GM23338 (cell line): ENCODE data around the gene CMSS1. TPM values are rescaled to one million over a fixed set of nuclear protein-coding genes. Genes with fewer than 3 reads are reported as not detected.

ENCODE experiments used
- ATAC-seq: fragments of 200-7000 bp; cut with Tn5 transposase; 3 replicates; pipeline ENCODE4 v1.9.1; 2020
- DNase-seq: peaks from one replicate; pipeline ENCODE4 v3.0.0-alpha.2; 2015; ENCODE audit warnings: low spot score
- H2AFZ ChIP-seq: fragments of 200-600 bp; sonication (generic); 2 replicates; pipeline ENCODE4 v1.8.0; 2016; ENCODE audit warnings: antibody characterized with exemption, mild to moderate bottlenecking, moderate library complexity
- H3F3A ChIP-seq: fragments of 200-600 bp; sonication (generic); replicated peaks from 2 replicates; pipeline ENCODE4 v1.8.0; 2017; ENCODE audit warnings: antibody characterized with exemption, mixed run types, low read depth
- H3K27ac ChIP-seq: fragments of 200-600 bp; sonication (generic); 2 replicates; pipeline ENCODE4 v1.6.1; 2016; ENCODE audit warnings: low read depth
- H3K27me3 ChIP-seq: fragments of 200-600 bp; sonication (generic); 2 replicates; pipeline ENCODE4 v1.8.0; 2016; ENCODE audit warnings: mild to moderate bottlenecking, mixed run types, moderate library complexity; ENCODE audit not compliant: insufficient read depth
- H3K36me3 ChIP-seq: fragments of 200-600 bp; sonication (generic); 2 replicates; pipeline ENCODE4 v1.8.0; 2016; ENCODE audit warnings: mild to moderate bottlenecking; ENCODE audit not compliant: insufficient read depth
- H3K4me1 ChIP-seq: fragments of 200-600 bp; sonication (generic); 2 replicates; pipeline ENCODE4 v1.8.0; 2016; ENCODE audit warnings: mild to moderate bottlenecking, moderate library complexity; ENCODE audit not compliant: insufficient read depth
- H3K4me2 ChIP-seq: fragments of 200-600 bp; sonication (generic); 2 replicates; pipeline ENCODE4 v1.7.1; 2017; ENCODE audit warnings: mixed run types
- H3K4me3 ChIP-seq: fragments of 200-600 bp; sonication (generic); 2 replicates; pipeline ENCODE4 v1.6.1; 2016; ENCODE audit warnings: mixed run types
- H3K79me2 ChIP-seq: fragments of 200-600 bp; sonication (generic); replicated peaks from 2 replicates; pipeline ENCODE4 v1.8.0; 2017; ENCODE audit warnings: mild to moderate bottlenecking; ENCODE audit not compliant: insufficient read depth
- H3K9me2 ChIP-seq: fragments of 200-600 bp; sonication (generic); 2 replicates; pipeline ENCODE4 v1.8.0; 2017; ENCODE audit not compliant: insufficient read depth
- H4K20me1 ChIP-seq: fragments of 200-600 bp; sonication (generic); replicated peaks from 2 replicates; pipeline ENCODE4 v1.8.0; 2017; ENCODE audit warnings: mild to moderate bottlenecking; ENCODE audit not compliant: insufficient read depth
- H3K27ac Mint-ChIP-seq: 2 replicates; pipeline ENCODE4 v1.8.0; 2020; ENCODE audit warnings: inconsistent platforms, mild to moderate bottlenecking, moderate library complexity, mixed read lengths
- H3K27me3 Mint-ChIP-seq: 3 replicates; pipeline ENCODE4 v1.8.0; 2022; ENCODE audit warnings: low read depth, mild to moderate bottlenecking, moderate library complexity, mixed read lengths, inconsistent platforms; ENCODE audit not compliant: insufficient read depth, poor library complexity
- H3K36me3 Mint-ChIP-seq: 3 replicates; pipeline ENCODE4 v1.8.0; 2021; ENCODE audit warnings: low read depth, mild to moderate bottlenecking, inconsistent platforms, moderate library complexity, mixed read lengths
- H3K4me1 Mint-ChIP-seq: 3 replicates; pipeline ENCODE4 v1.8.0; 2020; ENCODE audit warnings: mild to moderate bottlenecking, inconsistent platforms, mixed read lengths
- H3K4me3 Mint-ChIP-seq: 3 replicates; pipeline ENCODE4 v1.8.0; 2021; ENCODE audit warnings: moderate library complexity, mild to moderate bottlenecking, inconsistent platforms, mixed read lengths
- H3K9me3 Mint-ChIP-seq: 3 replicates; pipeline ENCODE4 v1.8.0; 2020; ENCODE audit warnings: moderate library complexity, mild to moderate bottlenecking, inconsistent platforms, mixed read lengths
- CREB1 ChIP-seq: fragments of 250-450 bp; sonication (Bioruptor Pico); IDR thresholded peaks from 2 replicates; pipeline ENCODE4 v1.5.0; 2020; ENCODE audit warnings: low read depth, mild to moderate bottlenecking, moderate library complexity
- EZH2 ChIP-seq: fragments of 200-600 bp; sonication (generic); IDR thresholded peaks from one replicate; pipeline ENCODE4 v1.8.0; 2017; ENCODE audit warnings: antibody characterized with exemption, mild to moderate bottlenecking, low read depth; ENCODE audit not compliant: unreplicated experiment
- JUNB ChIP-seq: IDR thresholded peaks from one replicate; pipeline ENCODE4 v1.6.1; 2016; ENCODE audit warnings: antibody characterized with exemption; ENCODE audit not compliant: unreplicated experiment
- polyA plus RNA-seq: library from polyadenylated mRNA; unstranded; fragments of >200 nt; fragmentation: Nextera tagmentation; extraction: Ambion mirVana; gene quantifications from 2 replicates; pipeline ENCODE4 v1.2.1, GENCODE V29; 2016
- total RNA-seq: library from RNA; depleted of rRNA; stranded (reverse); fragments of >200 nt; shearing (Covaris generic); gene quantifications from 2 replicates; pipeline ENCODE4 v1.2.3, GENCODE V29; 2014
- TF ChIP-seq, protein P1 (sequence below), 2 experiments: fragments of 200-600 bp in 1 of 2; sonication (generic) in 1 of 2; conservative IDR thresholded peaks; 2 replicates each; pipeline versions ENCODE4 v1.5.1 to v1.6.1; 2016 to 2017; ENCODE audit warnings: antibody characterized with exemption in 2 of 2, low read depth in 2 of 2, mild to moderate bottlenecking in 2 of 2, moderate library complexity in 1 of 2
- TF ChIP-seq, protein P2 (sequence below): IDR thresholded peaks from 2 replicates; pipeline ENCODE4 v1.6.1; 2016; ENCODE audit warnings: antibody characterized with exemption
- TF ChIP-seq, protein P3 (sequence below): IDR thresholded peaks from one replicate; pipeline ENCODE4 v1.6.1; 2018; ENCODE audit warnings: antibody characterized with exemption; ENCODE audit not compliant: unreplicated experiment

CMSS1 gene
- total and polyA plus RNA-seq, 2 experiments from 2014 or later: 39.4 to 187 TPM

DNA sequence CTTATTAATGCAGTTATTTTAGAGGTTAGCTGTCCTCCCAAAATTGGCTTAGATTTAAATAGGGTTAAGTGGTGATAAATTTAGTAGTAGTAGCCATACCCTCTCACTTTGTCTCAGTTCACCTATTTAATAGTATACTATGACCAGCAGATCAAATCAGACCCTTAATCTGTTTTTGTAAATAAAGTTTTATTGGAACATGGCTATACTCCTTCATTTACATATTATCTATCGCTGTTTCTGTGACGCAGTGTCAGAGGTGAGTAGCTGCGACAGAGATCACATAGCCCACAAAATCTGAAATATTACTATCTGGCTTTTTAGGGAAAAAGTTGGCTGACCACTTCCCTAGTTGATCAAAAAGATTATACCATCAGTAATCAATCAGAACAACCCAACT lies 183.4 kb downstream of the CMSS1 start:
- Histone ChIP-seq H3K27ac (no peak overlapping the region), H3K4me2 (no peak overlapping the region), H3K9me2 (no peaks in the 10 kb centered on the region), H3K79me2 (peaks cover 6% of the 10 kb centered on the region), H3K27me3 (no peaks in the 10 kb centered on the region), H3K4me1 (peaks cover 14% of the 10 kb centered on the region), H3F3A (no peaks in the 10 kb centered on the region), H3K4me3 (no peak overlapping the region), H2AFZ (no peak overlapping the region), H3K36me3 (no peaks in the 10 kb centered on the region), H4K20me1 (no peaks in the 10 kb centered on the region)
- H3K9me3 Mint-ChIP-seq: peaks cover 5% of the 10 kb centered on the region
- H3K36me3 Mint-ChIP-seq: peaks cover 4% of the 10 kb centered on the region
- no peak for ATAC-seq
- H3K27me3 Mint-ChIP-seq: peaks cover 3% of the 10 kb centered on the region
- no peak overlapping the region for H3K27ac Mint-ChIP-seq
- DNase-seq: no peak
- TF ChIP-seq, protein P1, sequence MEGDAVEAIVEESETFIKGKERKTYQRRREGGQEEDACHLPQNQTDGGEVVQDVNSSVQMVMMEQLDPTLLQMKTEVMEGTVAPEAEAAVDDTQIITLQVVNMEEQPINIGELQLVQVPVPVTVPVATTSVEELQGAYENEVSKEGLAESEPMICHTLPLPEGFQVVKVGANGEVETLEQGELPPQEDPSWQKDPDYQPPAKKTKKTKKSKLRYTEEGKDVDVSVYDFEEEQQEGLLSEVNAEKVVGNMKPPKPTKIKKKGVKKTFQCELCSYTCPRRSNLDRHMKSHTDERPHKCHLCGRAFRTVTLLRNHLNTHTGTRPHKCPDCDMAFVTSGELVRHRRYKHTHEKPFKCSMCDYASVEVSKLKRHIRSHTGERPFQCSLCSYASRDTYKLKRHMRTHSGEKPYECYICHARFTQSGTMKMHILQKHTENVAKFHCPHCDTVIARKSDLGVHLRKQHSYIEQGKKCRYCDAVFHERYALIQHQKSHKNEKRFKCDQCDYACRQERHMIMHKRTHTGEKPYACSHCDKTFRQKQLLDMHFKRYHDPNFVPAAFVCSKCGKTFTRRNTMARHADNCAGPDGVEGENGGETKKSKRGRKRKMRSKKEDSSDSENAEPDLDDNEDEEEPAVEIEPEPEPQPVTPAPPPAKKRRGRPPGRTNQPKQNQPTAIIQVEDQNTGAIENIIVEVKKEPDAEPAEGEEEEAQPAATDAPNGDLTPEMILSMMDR (conservative IDR thresholded peaks at IDR 0.05; ENCODE audit: low read depth in 2 of 2): no peak
- H3K4me3 Mint-ChIP-seq: no peak overlapping the region
- peaks cover 33% of the 10 kb centered on the region for H3K4me1 Mint-ChIP-seq

DNA sequence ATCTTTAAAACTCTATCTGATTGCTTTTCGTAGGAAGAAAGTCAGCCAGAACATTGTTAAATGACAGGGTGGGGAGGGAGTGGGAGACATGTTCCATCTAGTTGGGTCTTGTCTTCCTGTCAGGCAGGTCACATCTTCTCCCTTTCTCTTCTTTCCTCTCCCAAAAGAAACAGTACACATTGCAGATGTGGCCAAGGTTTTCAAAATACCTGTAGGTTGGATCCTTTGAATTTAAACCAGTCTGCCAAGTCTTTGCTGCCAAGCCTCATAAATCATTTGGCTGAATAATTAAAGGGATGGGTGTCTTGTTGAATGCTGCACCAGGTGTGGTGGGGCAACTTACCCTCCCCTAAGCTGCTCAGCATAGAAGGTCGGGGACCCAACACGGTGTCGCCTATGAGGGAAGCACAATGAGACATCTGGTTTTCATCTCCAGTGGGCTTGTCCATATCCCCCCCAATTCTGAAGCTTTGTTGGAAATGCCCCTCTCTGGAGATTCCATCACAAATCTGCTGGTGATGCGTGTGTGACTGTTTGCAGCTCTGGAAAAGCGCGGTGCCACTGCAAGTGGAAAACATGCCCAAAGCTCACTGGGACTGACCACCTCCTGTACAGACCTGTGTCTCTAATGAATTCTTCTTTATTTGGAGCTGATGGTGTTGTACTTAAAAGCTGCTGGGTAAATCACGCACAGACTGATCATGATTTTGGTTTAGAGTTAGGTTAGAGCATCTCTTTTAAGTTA lies 184.0 kb downstream of the CMSS1 start:
- DNase-seq (no peak), ATAC-seq (no peak)
- no peaks in the 10 kb centered on the region for H3K27me3 ChIP-seq
- peaks cover 36% of the 10 kb centered on the region for H3K4me1 Mint-ChIP-seq
- H3K4me1 ChIP-seq: peaks cover 20% of the 10 kb centered on the region
- no peak overlapping the region for H3K4me3 Mint-ChIP-seq
- no peak overlapping the region for H2AFZ ChIP-seq
- H3K9me3 Mint-ChIP-seq: no peaks in the 10 kb centered on the region
- H3K27me3 Mint-ChIP-seq: no peaks in the 10 kb centered on the region
- H3K4me2 ChIP-seq: no peak overlapping the region
- no peak overlapping the region for H3K27ac Mint-ChIP-seq
- H4K20me1 ChIP-seq: no peaks in the 10 kb centered on the region
- H3K79me2 ChIP-seq: peaks cover 6% of the 10 kb centered on the region
- no peak overlapping the region for H3K4me3 ChIP-seq
- no peaks in the 10 kb centered on the region for H3K36me3 Mint-ChIP-seq
- H3F3A ChIP-seq: no peaks in the 10 kb centered on the region
- no peak overlapping the region for H3K27ac ChIP-seq
- H3K36me3 ChIP-seq: no peaks in the 10 kb centered on the region
- no peaks in the 10 kb centered on the region for H3K9me2 ChIP-seq
- no peak for TF ChIP-seq CREB1
- no peak for TF ChIP-seq JUNB
- TF ChIP-seq EZH2: no peak
- TF ChIP-seq, protein P2, sequence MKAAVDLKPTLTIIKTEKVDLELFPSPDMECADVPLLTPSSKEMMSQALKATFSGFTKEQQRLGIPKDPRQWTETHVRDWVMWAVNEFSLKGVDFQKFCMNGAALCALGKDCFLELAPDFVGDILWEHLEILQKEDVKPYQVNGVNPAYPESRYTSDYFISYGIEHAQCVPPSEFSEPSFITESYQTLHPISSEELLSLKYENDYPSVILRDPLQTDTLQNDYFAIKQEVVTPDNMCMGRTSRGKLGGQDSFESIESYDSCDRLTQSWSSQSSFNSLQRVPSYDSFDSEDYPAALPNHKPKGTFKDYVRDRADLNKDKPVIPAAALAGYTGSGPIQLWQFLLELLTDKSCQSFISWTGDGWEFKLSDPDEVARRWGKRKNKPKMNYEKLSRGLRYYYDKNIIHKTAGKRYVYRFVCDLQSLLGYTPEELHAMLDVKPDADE: no peak
- TF ChIP-seq, protein P1 (conservative IDR thresholded peaks at IDR 0.05; ENCODE audit: low read depth in 2 of 2): no peak
- TF ChIP-seq, protein P3, sequence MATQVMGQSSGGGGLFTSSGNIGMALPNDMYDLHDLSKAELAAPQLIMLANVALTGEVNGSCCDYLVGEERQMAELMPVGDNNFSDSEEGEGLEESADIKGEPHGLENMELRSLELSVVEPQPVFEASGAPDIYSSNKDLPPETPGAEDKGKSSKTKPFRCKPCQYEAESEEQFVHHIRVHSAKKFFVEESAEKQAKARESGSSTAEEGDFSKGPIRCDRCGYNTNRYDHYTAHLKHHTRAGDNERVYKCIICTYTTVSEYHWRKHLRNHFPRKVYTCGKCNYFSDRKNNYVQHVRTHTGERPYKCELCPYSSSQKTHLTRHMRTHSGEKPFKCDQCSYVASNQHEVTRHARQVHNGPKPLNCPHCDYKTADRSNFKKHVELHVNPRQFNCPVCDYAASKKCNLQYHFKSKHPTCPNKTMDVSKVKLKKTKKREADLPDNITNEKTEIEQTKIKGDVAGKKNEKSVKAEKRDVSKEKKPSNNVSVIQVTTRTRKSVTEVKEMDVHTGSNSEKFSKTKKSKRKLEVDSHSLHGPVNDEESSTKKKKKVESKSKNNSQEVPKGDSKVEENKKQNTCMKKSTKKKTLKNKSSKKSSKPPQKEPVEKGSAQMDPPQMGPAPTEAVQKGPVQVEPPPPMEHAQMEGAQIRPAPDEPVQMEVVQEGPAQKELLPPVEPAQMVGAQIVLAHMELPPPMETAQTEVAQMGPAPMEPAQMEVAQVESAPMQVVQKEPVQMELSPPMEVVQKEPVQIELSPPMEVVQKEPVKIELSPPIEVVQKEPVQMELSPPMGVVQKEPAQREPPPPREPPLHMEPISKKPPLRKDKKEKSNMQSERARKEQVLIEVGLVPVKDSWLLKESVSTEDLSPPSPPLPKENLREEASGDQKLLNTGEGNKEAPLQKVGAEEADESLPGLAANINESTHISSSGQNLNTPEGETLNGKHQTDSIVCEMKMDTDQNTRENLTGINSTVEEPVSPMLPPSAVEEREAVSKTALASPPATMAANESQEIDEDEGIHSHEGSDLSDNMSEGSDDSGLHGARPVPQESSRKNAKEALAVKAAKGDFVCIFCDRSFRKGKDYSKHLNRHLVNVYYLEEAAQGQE: no peak
